A673 (cell line): ENCODE results near the gene OTOP1. TPM values are rescaled to one million over a fixed set of nuclear protein-coding genes. Genes with fewer than 3 reads are reported as not detected.
"Not testable (repeated sequence)": the region's sequence is repeated elsewhere in the genome, so short reads cannot be mapped to it uniquely, and the experiment has no call there.

ENCODE experiments used
- BruUV-seq: library from RNA; stranded (reverse); fragments of 400-500 nt; replicated peaks from 2 replicates; lab custom pipeline; 2021; lab: Mats Ljungman, UMichigan
- CTCF ChIA-PET: fragments of 300-600 bp; sonication (Branson Sonifier 250); formaldehyde crosslinking; loops from one replicate; lab custom pipeline; 2022; ENCODE audit warnings: antibody characterized with exemption; lab: Charles Lee
- POLR2A ChIA-PET: fragments of 300-600 bp; sonication (Branson Sonifier 250); formaldehyde crosslinking; loops from one replicate; lab custom pipeline; 2022; ENCODE audit warnings: antibody characterized with exemption; ENCODE audit not compliant: low non-redundant PET; lab: Charles Lee
- DNase-seq: peaks from one replicate; pipeline ENCODE4 v3.0.0-alpha.2; 2015; ENCODE audit warnings: low spot score
- H3K27ac ChIP-seq: fragments of 200-600 bp; sonication (generic); 2 replicates; pipeline ENCODE4 v1.5.1; 2016; ENCODE audit warnings: mixed run types, low read depth, mild to moderate bottlenecking, mixed read lengths, antibody characterized with exemption, low read length; ENCODE audit not compliant: poor library complexity, severe bottlenecking
- H3K27me3 ChIP-seq: fragments of 200-600 bp; sonication (generic); replicated peaks from 2 replicates; pipeline ENCODE4 v1.6.1; 2017; ENCODE audit warnings: mixed run types, low read depth, mild to moderate bottlenecking, mixed read lengths, antibody characterized with exemption, low read length; ENCODE audit not compliant: insufficient read depth, poor library complexity
- H3K36me3 ChIP-seq: fragments of 200-600 bp; sonication (generic); 2 replicates; pipeline ENCODE4 v1.6.1; 2016; ENCODE audit warnings: mixed run types, mild to moderate bottlenecking, mixed read lengths, antibody characterized with exemption, low read length; ENCODE audit not compliant: insufficient read depth, poor library complexity, severe bottlenecking
- H3K4me1 ChIP-seq: fragments of 200-600 bp; sonication (generic); 2 replicates; pipeline ENCODE4 v1.6.1; 2017; ENCODE audit warnings: mixed run types, mild to moderate bottlenecking, mixed read lengths, antibody characterized with exemption, low read length; ENCODE audit not compliant: insufficient read depth, poor library complexity, severe bottlenecking
- H3K4me3 ChIP-seq: fragments of 200-600 bp; sonication (generic); 2 replicates; pipeline ENCODE4 v1.5.1; 2016; ENCODE audit warnings: low read depth, mixed run types, mild to moderate bottlenecking, mixed read lengths, low read length; ENCODE audit not compliant: poor library complexity, severe bottlenecking
- H3K9me3 ChIP-seq: fragments of 200-600 bp; sonication (generic); 2 replicates; pipeline ENCODE4 v1.6.1; 2016; ENCODE audit warnings: mixed run types, low read depth, mild to moderate bottlenecking, mixed read lengths, antibody characterized with exemption, low read length; ENCODE audit not compliant: poor library complexity, severe bottlenecking
- EZH2 ChIP-seq: fragments of 200-600 bp; sonication (generic); IDR thresholded peaks from 2 replicates; pipeline ENCODE4 v1.6.1; 2017; ENCODE audit warnings: borderline replicate concordance, low read depth, mild to moderate bottlenecking, mixed read lengths, antibody characterized with exemption, low read length; ENCODE audit not compliant: poor library complexity, severe bottlenecking
- intact Hi-C: fragments of 100-400 bp; cut with micrococcal nuclease; formaldehyde crosslinking; loops from one replicate; pipeline ENCODE4 v1.10.0; 2022; ENCODE audit not compliant: unreplicated experiment
- total RNA-seq: library from RNA; stranded (reverse); gene quantifications from 2 replicates; pipeline ENCODE4 v1.2.3, GENCODE V29; 2021
- TF ChIP-seq, protein P1 (sequence below): fragments of 300-800, 200-600 bp; sonication (generic); conservative IDR thresholded peaks from 2 replicates; pipeline ENCODE4 v1.5.1; 2017; ENCODE audit warnings: low read depth, mild to moderate bottlenecking, antibody characterized with exemption, low read length, moderate library complexity, mixed read lengths

OTOP1 gene
- total RNA-seq, 1 experiment from 2014 or later = not detected

GRCh38 chr4:4254199-4254598, 27.5 kb upstream of the OTOP1 start:
- Histone ChIP-seq H3K4me1 (no peaks in the 10 kb centered on the region), H3K9me3 (no peaks in the 10 kb centered on the region), H3K27ac (no peak overlapping the region), H3K36me3 (no peaks in the 10 kb centered on the region), H3K4me3 (no peak overlapping the region), H3K27me3 (no peaks in the 10 kb centered on the region)
- ChIA-PET POLR2A (no interaction called here), CTCF (no interaction called here)
- TF ChIP-seq, protein P1, sequence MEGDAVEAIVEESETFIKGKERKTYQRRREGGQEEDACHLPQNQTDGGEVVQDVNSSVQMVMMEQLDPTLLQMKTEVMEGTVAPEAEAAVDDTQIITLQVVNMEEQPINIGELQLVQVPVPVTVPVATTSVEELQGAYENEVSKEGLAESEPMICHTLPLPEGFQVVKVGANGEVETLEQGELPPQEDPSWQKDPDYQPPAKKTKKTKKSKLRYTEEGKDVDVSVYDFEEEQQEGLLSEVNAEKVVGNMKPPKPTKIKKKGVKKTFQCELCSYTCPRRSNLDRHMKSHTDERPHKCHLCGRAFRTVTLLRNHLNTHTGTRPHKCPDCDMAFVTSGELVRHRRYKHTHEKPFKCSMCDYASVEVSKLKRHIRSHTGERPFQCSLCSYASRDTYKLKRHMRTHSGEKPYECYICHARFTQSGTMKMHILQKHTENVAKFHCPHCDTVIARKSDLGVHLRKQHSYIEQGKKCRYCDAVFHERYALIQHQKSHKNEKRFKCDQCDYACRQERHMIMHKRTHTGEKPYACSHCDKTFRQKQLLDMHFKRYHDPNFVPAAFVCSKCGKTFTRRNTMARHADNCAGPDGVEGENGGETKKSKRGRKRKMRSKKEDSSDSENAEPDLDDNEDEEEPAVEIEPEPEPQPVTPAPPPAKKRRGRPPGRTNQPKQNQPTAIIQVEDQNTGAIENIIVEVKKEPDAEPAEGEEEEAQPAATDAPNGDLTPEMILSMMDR = no peak
- TF ChIP-seq EZH2 = no peak
- intact Hi-C loops = loop anchor here (10.0 kb wide), 1 partner anchor 181 kb away; no protein-coding TSS in a partner anchor
- no TSS peak for BruUV-seq
- DNase-seq = no peak

GRCh38 chr4:4249866-4250265, 23.1 kb upstream of the OTOP1 start:
- CTCF ChIA-PET = no interaction called here
- Histone ChIP-seq H3K27me3 (no peaks in the 10 kb centered on the region), H3K9me3 (no peaks in the 10 kb centered on the region), H3K4me3 (no peak overlapping the region), H3K27ac (no peak overlapping the region), H3K36me3 (peaks cover 12% of the 10 kb centered on the region), H3K4me1 (peaks cover 4% of the 10 kb centered on the region)
- no peak for DNase-seq
- POLR2A ChIA-PET = no interaction called here
- TF ChIP-seq, protein P1 = no peak
- no peak for TF ChIP-seq EZH2
- BruUV-seq = no TSS peak
- intact Hi-C loops = loop anchor here (10.0 kb wide), 1 partner anchor 185 kb away; no protein-coding TSS in a partner anchor

DNA sequence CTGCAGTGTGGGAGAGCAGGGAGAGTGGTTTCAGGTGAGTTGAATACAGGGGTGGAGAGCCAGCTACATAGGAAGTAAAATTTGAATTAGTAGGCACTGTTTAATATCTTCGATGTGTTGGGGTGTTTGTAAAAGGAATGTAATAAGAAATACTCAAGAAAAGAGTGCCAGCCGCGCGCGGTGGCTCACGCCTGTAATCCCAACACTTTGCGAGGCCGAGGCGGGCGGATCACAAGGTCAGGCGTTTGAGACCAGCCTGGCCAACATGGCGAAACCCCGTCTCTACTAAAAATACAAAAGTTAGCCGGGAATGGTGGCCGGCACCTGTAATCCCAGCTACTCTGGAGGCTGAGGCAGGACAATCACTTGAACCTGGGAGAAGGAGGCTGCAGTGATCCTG, 22.6 kb upstream of the OTOP1 start:
- H3K27me3 ChIP-seq, H3K9me3 ChIP-seq, CTCF ChIA-PET, POLR2A ChIA-PET, H3K4me3 ChIP-seq, DNase-seq, H3K4me1 ChIP-seq, intact Hi-C loops, H3K27ac ChIP-seq, BruUV-seq: not testable (repeated sequence)
- H3K36me3 ChIP-seq = peaks cover 12% of the 10 kb centered on the region

DNA sequence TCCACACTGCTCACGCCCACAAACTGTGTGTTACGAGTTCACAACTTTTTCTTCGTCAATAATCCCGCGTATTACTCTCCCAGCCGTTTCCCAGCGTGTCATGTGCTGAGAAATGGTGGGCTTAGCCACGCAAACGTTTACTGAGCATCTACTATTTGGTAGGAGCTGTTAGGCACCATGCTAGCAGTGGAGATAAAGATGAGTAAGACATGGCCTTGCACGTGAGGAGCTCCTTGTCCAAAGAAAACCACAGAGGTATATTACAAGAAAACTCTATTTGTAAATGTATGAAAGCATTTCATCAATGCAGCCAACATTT, 22.1 kb upstream of the OTOP1 start:
- Histone ChIP-seq H3K27me3 (no peaks in the 10 kb centered on the region), H3K27ac (peak overlapping the region; percentile 92), H3K4me3 (peak overlapping the region; percentile 87), H3K36me3 (peaks cover 12% of the 10 kb centered on the region), H3K9me3 (no peaks in the 10 kb centered on the region), H3K4me1 (peaks cover 4% of the 10 kb centered on the region)
- no TSS peak for BruUV-seq
- DNase-seq = no peak
- ChIA-PET CTCF (no interaction called here), POLR2A (no interaction called here)
- no peak for TF ChIP-seq EZH2
- TF ChIP-seq, protein P1 = no peak
- intact Hi-C loops = no loop called here
